ENCODE results near the gene FKBP6. TPM values are rescaled to one million over a fixed set of nuclear protein-coding genes. Genes with fewer than 3 reads are reported as not detected.
A peak's percentile ranks its signal among the peaks of the same experiment; 100 is the strongest.
"Not testable (repeated sequence)": the region's sequence is repeated elsewhere in the genome, so short reads cannot be mapped to it uniquely, and the experiment has no call there.

FKBP6 gene
- total RNA-seq (2022) (not detected in 2 replicates), Bru-seq, nascent RNA (percentile 10 among the genes with signal in this experiment), BruChase-seq, experiment 1, labeled RNA remaining after a 2-hour chase (percentile 3 among the genes with signal in this experiment), BruChase-seq, experiment 2, labeled RNA remaining after a 6-hour chase (percentile 3 among the genes with signal in this experiment)
- long read RNA-seq, partial matches to known transcripts, result 0 of 1 reads
- long read RNA-seq, other reads (novel, unspliced or antisense), result 1 of 1 reads

DNA sequence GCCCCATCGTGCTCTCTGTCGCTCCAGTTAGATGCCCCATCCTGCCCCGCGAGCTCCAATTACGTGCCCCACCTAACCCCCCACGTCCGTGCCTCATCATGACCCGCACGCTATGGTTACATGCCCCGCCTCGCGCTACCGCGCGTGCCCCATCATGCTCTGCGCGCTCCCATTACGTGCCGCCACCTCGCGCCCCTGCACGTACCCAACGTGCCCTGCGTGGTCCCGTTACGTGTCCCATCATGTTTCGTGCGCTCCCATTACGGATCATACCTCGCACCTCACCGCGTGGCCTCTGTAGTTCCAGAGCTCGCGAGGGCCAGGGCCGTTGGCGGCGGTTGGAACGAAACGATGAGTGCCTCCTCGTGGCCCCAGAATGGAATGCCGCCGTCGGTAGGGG, at the start of gene FKBP6, which contains the start of gene TRIM50:
Gene FKBP6, plus strand, starts transcription at position 240 of the 400 bp plus-strand sequence. CDS start 268 bp downstream, outside the sequence.
Gene TRIM50, minus strand, starts transcription at position 161 of the 400 bp plus-strand sequence. CDS start 3,295 bp downstream, outside the sequence.
- POLR2A ChIA-PET; H3K9me3 ChIP-seq; BruUV-seq (replicated peaks); DNase-seq; H3K27me3 Mint-ChIP-seq (ENCODE audit: insufficient read depth, unreplicated experiment); H3K36me3 Mint-ChIP-seq (ENCODE audit: insufficient read depth, unreplicated experiment); CTCF ChIA-PET; H3K36me3 ChIP-seq (ENCODE audit: control insufficient read depth, insufficient read depth, low read length); H3K4me3 Mint-ChIP-seq (ENCODE audit: unreplicated experiment); H3K4me1 ChIP-seq; intact Hi-C loops (cut with micrococcal nuclease; ENCODE audit: unreplicated experiment); H3K9me3 Mint-ChIP-seq (ENCODE audit: unreplicated experiment); H3K4me1 Mint-ChIP-seq (ENCODE audit: low read depth, unreplicated experiment); H3K27me3 ChIP-seq (replicated peaks; ENCODE audit: control insufficient read depth, insufficient read depth, low read length); H3K27ac Mint-ChIP-seq (ENCODE audit: unreplicated experiment); H3K4me3 ChIP-seq (ENCODE audit: low read depth, low read length): not testable (repeated sequence)

GRCh38 chr7:73297235-73297634, 30.7 kb upstream of the FKBP6 start:
- POLR2A ChIA-PET; H3K36me3 ChIP-seq (ENCODE audit: control insufficient read depth, insufficient read depth, low read length); intact Hi-C loops (cut with micrococcal nuclease; ENCODE audit: unreplicated experiment); H3K27me3 Mint-ChIP-seq (ENCODE audit: insufficient read depth, unreplicated experiment); H3K9me3 Mint-ChIP-seq (ENCODE audit: unreplicated experiment); CTCF ChIA-PET; H3K36me3 Mint-ChIP-seq (ENCODE audit: insufficient read depth, unreplicated experiment); H3K4me1 ChIP-seq; DNase-seq; H3K4me3 ChIP-seq (ENCODE audit: low read depth, low read length); H3K9me3 ChIP-seq; H3K27me3 ChIP-seq (replicated peaks; ENCODE audit: control insufficient read depth, insufficient read depth, low read length); H3K4me1 Mint-ChIP-seq (ENCODE audit: low read depth, unreplicated experiment); H3K4me3 Mint-ChIP-seq (ENCODE audit: unreplicated experiment); H3K27ac Mint-ChIP-seq (ENCODE audit: unreplicated experiment): not testable (repeated sequence)
- BruUV-seq (replicated peaks), result TSS peak; percentile 52

- H3K27me3 ChIP-seq (replicated peaks; ENCODE audit: control insufficient read depth, insufficient read depth, low read length); H3K27me3 Mint-ChIP-seq (ENCODE audit: insufficient read depth, unreplicated experiment); H3K4me1 Mint-ChIP-seq (ENCODE audit: low read depth, unreplicated experiment); BruUV-seq (replicated peaks); H3K9me3 ChIP-seq; POLR2A ChIA-PET; H3K27ac Mint-ChIP-seq (ENCODE audit: unreplicated experiment); DNase-seq; intact Hi-C loops (cut with micrococcal nuclease; ENCODE audit: unreplicated experiment); H3K36me3 Mint-ChIP-seq (ENCODE audit: insufficient read depth, unreplicated experiment); H3K4me3 ChIP-seq (ENCODE audit: low read depth, low read length); H3K4me1 ChIP-seq; CTCF ChIA-PET; H3K36me3 ChIP-seq (ENCODE audit: control insufficient read depth, insufficient read depth, low read length); H3K9me3 Mint-ChIP-seq (ENCODE audit: unreplicated experiment); H3K4me3 Mint-ChIP-seq (ENCODE audit: unreplicated experiment): not testable (repeated sequence)
Observed at GRCh38 chr7:73297706-73298105, 30.3 kb upstream of the FKBP6 start.

GRCh38 chr7:73299812-73300211, 28.1 kb upstream of the FKBP6 start:
- H3K9me3 Mint-ChIP-seq (ENCODE audit: unreplicated experiment); H3K4me3 ChIP-seq (ENCODE audit: low read depth, low read length); BruUV-seq (replicated peaks); H3K27me3 ChIP-seq (replicated peaks; ENCODE audit: control insufficient read depth, insufficient read depth, low read length); H3K27ac Mint-ChIP-seq (ENCODE audit: unreplicated experiment); H3K4me1 Mint-ChIP-seq (ENCODE audit: low read depth, unreplicated experiment); H3K36me3 ChIP-seq (ENCODE audit: control insufficient read depth, insufficient read depth, low read length); H3K4me1 ChIP-seq; H3K27me3 Mint-ChIP-seq (ENCODE audit: insufficient read depth, unreplicated experiment); intact Hi-C loops (cut with micrococcal nuclease; ENCODE audit: unreplicated experiment); DNase-seq; POLR2A ChIA-PET; H3K9me3 ChIP-seq; CTCF ChIA-PET; H3K4me3 Mint-ChIP-seq (ENCODE audit: unreplicated experiment): not testable (repeated sequence)
- peaks cover 18% of the 10 kb centered on the region for H3K36me3 Mint-ChIP-seq (ENCODE audit: insufficient read depth, unreplicated experiment)

GRCh38 chr7:73301108-73301507, 26.9 kb upstream of the FKBP6 start:
- CTCF ChIA-PET; BruUV-seq (replicated peaks); H3K27ac Mint-ChIP-seq (ENCODE audit: unreplicated experiment); H3K4me1 Mint-ChIP-seq (ENCODE audit: low read depth, unreplicated experiment); H3K36me3 ChIP-seq (ENCODE audit: control insufficient read depth, insufficient read depth, low read length); H3K9me3 ChIP-seq; H3K27me3 Mint-ChIP-seq (ENCODE audit: insufficient read depth, unreplicated experiment); H3K4me3 ChIP-seq (ENCODE audit: low read depth, low read length); H3K9me3 Mint-ChIP-seq (ENCODE audit: unreplicated experiment); H3K27me3 ChIP-seq (replicated peaks; ENCODE audit: control insufficient read depth, insufficient read depth, low read length); POLR2A ChIA-PET; DNase-seq; H3K4me1 ChIP-seq; H3K4me3 Mint-ChIP-seq (ENCODE audit: unreplicated experiment); intact Hi-C loops (cut with micrococcal nuclease; ENCODE audit: unreplicated experiment): not testable (repeated sequence)
- peaks cover 28% of the 10 kb centered on the region for H3K36me3 Mint-ChIP-seq (ENCODE audit: insufficient read depth, unreplicated experiment)

- POLR2A ChIA-PET; BruUV-seq (replicated peaks); H3K27me3 Mint-ChIP-seq (ENCODE audit: insufficient read depth, unreplicated experiment); intact Hi-C loops (cut with micrococcal nuclease; ENCODE audit: unreplicated experiment); DNase-seq; H3K27me3 ChIP-seq (replicated peaks; ENCODE audit: control insufficient read depth, insufficient read depth, low read length); H3K4me3 ChIP-seq (ENCODE audit: low read depth, low read length); H3K4me1 ChIP-seq; H3K9me3 Mint-ChIP-seq (ENCODE audit: unreplicated experiment); H3K9me3 ChIP-seq; H3K36me3 ChIP-seq (ENCODE audit: control insufficient read depth, insufficient read depth, low read length); H3K4me3 Mint-ChIP-seq (ENCODE audit: unreplicated experiment); CTCF ChIA-PET; H3K27ac Mint-ChIP-seq (ENCODE audit: unreplicated experiment): not testable (repeated sequence)
- Mint-ChIP-seq H3K36me3 (ENCODE audit: insufficient read depth, unreplicated experiment) (peaks cover 43% of the 10 kb centered on the region), H3K4me1 (ENCODE audit: low read depth, unreplicated experiment) (peaks cover 15% of the 10 kb centered on the region)
Observed at GRCh38 chr7:73302846-73303245, 25.1 kb upstream of the FKBP6 start.
